GM18867 (cell line): ENCODE data around the gene EFNA2.
"Not testable (repeated sequence)": the region's sequence is repeated elsewhere in the genome, so short reads cannot be mapped to it uniquely, and the experiment has no call there.

Experiments used
- ATAC-seq: cut with Tn5 transposase; IDR thresholded peaks from one replicate; pipeline ENCODE4 v1.9.1; 2021; ENCODE audit warnings: mild to moderate bottlenecking, moderate library complexity; ENCODE audit not compliant: unreplicated experiment

EFNA2 gene

GRCh38 chr19:1285737-1286360 is at the start of gene EFNA2:
TSS of gene EFNA2 (plus strand) at chr19:1285873. CDS start at chr19:1286169, 296 bp downstream.
- no peak for ATAC-seq

GRCh38 chr19:1236576-1236975 is 49.1 kb upstream of the EFNA2 start:
- ATAC-seq: no peak

DNA sequence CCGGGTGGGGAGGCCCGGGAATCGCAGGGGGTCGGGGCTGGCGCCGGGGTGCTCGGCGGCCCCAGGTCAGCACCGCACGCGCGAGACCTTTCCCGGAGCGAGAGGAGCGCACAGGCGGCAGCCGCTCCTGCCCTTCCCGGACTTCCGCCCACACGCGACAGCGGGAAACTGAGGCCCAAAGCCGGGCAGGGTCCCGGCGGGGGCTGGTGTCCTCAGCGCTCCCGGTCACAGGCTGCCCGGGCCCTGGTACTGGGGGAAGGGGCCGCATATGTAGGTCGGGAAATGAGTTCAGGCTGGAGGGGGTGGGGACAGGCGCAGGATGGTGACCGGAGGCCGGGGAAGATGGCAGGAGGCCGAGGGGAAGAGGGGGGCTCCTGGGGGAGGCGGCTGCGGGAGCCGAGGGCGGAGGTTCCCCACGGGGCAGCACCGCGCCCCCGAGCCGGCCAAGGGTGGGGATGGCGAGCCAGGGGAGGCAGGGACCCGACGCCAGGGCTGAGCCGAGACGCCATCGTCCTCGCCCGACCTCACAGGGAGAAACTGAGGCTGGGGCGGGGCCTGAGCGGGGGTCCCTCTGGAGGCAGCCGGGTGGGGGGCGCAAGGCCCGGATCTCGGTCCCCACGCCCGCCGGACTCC is 48.5 kb upstream of the EFNA2 start:
- no peak for ATAC-seq

DNA sequence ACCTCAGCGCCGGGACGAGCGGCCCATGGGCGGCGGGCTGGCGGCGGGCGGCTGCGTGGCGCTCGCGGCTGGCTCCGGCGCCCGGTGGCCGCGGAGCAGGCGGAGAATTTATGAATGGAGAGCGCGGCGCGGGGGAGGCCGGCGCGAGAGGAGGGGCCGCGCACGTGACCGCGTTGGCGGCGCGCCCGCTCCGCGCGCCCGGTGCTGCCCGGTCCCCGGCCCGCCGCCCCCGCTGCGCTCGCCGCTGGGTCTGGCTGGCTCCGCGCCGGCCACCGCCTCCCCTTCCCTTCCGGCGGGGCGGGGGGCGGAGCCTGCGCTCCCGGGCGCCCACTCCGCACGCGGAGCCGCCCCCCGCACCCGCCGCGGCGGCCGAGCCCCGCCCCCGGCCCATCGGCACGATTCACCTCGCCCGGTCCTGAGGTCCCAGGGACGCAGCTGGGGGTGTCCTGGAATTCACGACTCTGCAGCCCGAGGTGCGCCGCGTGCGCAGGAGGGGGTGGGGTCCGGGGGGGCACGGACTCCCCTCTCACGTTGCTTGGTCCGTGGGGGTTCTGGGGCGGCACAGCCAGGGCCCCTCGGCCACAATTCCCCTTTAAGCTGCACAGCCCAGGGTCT is 47.8 kb upstream of the EFNA2 start, which contains the start of gene CBARP:
CBARP (minus strand) TSS at position 252 of the 615 bp plus-strand sequence. CDS start 1,905 bp downstream, outside the sequence.
- ATAC-seq: no peak

DNA sequence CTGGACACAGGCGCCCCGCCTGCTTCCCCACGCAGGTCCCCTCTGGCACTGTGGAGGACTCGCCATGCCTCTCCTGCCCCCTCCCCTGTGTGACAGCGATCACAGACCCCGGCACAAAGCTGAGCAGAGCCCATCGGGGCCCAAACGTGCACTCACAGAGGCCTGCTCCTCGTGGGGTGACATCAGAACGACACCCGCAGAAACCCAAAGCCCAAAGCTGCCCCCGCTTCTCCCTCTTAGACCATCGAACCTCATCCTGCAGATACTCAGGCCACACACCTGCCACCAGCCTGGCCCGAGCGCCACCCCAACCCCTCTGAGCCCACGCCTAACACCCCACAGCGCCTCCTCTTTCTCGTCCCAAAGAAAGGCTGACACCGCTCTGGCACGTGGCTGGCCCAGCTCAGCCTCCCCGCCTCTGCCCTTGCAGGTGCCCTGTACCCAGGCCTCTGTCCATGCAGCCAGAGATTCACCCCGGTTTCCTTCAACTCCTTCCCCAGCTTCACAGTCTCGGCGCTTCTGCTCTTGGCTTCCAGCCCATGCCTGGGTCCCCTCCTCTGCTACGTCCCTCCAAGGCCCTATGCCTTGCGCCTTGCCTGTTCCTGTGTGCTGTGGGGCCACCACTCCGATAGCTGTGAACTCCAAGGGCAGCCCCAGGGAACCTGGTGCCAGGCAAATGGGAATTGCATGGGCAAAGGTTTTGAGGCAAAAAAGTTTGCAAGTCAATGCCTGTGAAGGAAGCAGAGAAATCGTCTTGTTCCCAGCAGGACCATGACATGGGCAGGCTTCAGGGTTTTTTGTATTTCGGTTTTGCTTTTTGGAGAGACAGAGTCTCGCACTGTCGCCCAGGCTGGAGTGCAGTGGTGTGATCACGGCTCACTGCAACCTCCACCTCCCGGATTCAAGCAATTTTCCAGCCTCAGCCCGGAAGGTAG is 47.0 kb upstream of the EFNA2 start:
- no peak for ATAC-seq

DNA sequence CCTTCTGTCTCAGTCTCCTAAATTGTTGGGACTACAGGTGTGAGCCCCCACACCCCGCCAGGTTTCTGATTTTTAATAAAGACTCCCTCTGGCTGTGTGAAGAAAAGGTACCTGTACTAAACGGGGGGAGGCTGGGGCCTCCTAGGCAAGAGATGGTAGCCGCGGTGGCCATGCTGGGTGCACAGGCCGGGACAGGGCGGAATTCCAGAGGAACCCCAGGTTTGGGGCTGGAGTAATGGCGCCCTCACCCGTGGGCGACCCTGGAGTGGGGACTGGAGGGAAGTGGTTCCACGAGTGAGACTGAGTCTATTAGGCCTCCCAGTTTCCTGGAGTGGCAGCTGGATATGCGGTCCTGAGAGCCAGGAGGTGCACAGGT is 46.3 kb upstream of the EFNA2 start:
- ATAC-seq: no peak

GRCh38 chr19:1239796-1240737 is 45.6 kb upstream of the EFNA2 start:
- ATAC-seq: peak; percentile 40

GRCh38 chr19:1240925-1241324 is 44.7 kb upstream of the EFNA2 start:
- no peak for ATAC-seq

- ATAC-seq: peak; percentile 49
Observed at GRCh38 chr19:1241417-1242095, 44.1 kb upstream of the EFNA2 start, which contains the start of gene ATP5F1D. TSS of gene ATP5F1D (plus strand) at chr19:1241751. CDS start at chr19:1241851, 100 bp downstream.

DNA sequence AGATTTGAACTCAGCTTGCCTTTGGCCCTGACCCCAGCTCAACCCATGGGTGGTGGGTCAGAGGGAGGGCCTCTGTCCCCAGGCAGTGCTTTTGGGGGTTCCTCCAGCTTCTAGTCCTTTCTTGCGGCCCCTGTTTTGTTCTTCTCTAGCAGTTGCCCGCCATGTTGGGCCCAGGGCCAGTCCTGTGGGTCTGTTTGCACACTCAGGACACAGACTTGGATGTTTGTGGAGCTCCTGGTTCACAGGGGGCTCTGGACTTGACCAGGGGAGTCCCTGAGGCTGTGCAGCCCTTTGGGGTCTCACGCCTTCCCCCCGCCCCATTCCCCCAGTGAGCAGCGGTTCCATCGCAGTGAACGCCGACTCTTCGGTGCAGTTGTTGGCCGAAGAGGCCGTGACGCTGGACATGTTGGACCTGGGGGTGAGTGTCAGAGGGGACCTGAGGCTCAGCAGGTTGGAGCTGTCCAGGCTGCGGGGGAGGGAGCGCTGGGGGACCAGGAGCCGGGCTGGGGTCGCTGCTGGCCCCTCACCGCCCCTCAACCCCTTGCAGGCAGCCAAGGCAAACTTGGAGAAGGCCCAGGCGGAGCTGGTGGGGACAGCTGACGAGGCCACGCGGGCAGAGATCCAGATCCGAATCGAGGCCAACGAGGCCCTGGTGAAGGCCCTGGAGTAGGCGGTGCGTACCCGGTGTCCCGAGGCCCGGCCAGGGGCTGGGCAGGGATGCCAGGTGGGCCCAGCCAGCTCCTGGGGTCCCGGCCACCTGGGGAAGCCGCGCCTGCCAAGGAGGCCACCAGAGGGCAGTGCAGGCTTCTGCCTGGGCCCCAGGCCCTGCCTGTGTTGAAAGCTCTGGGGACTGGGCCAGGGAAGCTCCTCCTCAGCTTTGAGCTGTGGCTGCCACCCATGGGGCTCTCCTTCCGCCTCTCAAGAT is 41.6 kb upstream of the EFNA2 start:
- ATAC-seq: no peak

GRCh38 chr19:1244693-1245451 is 40.8 kb upstream of the EFNA2 start:
- no peak for ATAC-seq

DNA sequence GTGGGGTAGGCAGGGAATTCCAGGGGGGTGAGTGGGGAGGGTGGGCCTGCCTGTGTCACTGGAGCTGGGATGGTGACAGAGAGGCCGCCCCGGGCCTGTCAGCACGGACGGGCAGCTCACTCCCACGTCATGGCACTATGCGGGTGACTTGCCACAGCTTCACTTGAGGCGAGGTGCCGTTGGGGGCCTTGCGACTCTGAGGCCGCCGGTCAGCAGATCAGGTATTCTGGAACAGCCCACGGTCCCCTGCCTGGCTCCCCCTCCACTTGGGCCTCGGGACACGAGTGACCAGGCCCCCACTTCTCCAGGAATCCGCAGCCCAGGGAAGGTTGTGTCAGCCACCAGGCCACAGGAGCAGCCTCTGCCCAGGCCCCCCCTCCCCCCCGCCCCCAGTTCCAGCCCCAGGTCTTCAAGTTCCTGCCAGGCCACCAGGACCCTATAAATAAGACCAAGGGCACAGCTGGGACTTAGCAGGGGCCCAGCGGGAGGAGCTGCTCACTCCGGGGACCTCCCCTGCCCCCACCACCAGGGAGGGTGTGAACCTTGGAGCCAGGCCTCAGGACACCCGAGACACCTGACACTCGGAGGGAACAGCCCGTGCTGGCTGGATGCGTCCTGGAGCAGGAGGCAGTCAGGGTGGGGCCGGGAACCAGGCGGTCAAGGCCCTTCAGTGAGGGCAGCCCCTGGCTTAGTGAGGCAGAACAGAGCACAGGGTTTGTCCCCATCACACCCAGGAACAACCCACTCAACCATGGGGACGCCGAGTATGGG is 40.0 kb upstream of the EFNA2 start:
- ATAC-seq: no peak

DNA sequence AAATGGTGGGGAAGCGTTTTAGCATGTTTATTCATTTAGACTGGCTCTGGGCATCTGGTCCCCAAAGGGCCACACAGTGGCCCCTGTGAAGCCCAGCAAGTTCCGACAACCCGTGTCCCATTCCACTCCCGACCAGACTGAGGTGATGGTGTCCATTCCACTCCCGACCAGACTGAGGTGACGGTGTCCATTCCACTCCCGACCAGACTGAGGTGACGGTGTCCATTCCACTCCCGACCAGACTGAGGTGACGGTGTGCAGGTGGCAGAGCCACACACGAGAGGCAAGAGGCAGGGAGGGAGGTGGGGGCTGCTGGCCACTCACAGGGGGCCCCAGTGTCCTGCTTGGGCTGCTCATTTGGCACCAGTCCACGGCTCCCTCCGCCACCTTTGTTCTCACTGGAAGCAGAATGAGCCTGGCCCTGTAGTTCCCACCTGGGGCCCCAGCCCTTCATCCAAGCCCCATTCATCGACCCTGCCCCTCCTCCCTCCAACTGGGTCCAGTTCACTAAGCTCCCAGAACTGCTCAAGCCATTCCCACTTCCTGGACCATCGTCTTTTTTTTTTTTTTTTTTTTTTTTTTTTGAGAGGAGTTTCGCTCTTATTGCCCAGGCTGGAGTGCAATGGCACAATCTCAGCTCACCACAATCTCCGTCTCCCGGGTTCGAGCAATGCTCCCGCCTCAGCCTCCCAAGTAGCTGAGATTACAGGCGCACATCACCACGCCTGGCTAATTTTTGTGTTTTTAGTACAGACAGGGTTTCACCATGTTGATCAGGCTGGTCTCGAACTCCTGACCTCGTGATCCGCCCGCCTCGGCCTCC is 39.2 kb upstream of the EFNA2 start:
- not testable (repeated sequence) for ATAC-seq

GRCh38 chr19:1247748-1248138 is 37.9 kb upstream of the EFNA2 start:
- no peak for ATAC-seq

DNA sequence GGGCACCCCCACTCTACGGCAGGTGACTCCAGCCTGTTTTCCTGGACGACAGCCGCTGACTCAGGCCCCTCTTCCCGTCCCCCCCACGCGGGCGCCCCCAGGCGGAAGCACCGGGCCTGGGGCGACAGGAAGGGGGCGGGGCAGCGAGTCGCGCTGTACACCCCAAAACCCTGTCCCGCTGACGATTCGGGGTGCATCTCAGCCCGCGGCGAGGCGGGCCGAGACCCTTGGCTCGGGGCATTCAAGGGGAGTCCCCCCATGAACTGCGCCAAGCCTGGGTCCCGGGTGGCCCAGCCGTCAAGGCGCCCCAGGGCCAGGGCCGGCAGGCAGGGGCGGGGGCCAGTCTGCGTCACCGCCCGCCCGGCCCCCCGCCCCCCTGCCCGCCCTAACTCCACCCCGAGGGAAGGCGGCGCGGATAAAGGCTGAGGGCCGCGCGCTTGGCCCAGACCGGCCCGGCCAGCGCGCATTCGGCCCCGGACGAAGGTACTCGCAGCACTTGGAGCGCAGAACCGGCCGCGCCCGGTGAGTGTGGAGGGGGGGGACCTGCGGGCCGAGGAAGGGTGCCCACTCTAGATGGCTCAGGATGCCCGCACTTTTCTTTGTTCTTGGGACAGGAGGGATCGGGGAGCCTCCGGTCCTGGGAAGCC is 37.4 kb upstream of the EFNA2 start, which contains the start of gene MIDN:
MIDN (plus strand) TSS at position 445 of the 647 bp plus-strand sequence. CDS start 1,714 bp downstream, outside the sequence.
- peak; percentile 16 for ATAC-seq
